GM12864 (cell line): ENCODE data around the gene FAM228A.

ENCODE experiments used
- DNase-seq: peaks from one replicate; pipeline ENCODE4 v3.0.0-alpha.2; 2011; ENCODE audit warnings: low read depth
- H3K4me3 ChIP-seq: 2 replicates; pipeline ENCODE4 v1.5.1; 2011; ENCODE audit warnings: mild to moderate bottlenecking, low read depth, low read length, control low read depth
- TF ChIP-seq, protein P1 (sequence below): IDR thresholded peaks from 2 replicates; pipeline ENCODE4 v1.5.1; 2011; ENCODE audit warnings: low read depth, mild to moderate bottlenecking, moderate library complexity, low read length, control low read depth, inconsistent platforms; ENCODE audit errors: missing control alignments

The FAM228A gene

DNA sequence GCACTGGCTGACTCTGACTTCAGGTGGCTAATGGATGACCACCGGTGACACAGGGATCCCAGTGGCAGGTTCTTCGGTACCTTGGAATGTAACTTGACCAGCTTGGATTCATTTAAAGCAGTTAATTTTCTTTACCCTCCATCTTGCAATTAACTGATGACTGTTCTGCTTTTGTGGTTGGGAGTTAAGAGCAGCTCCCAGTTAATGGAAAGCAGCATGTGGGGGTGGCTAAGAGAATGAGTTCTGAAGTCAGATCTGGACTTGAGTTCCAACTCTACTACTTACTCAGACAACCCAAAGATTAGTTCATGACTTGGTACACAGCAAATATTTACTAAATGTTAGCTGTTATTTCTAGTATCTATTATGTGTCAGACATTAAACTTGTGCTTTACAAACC lies 58.5 kb downstream of the FAM228A start:
- no peak overlapping the region for H3K4me3 ChIP-seq
- TF ChIP-seq, protein P1, sequence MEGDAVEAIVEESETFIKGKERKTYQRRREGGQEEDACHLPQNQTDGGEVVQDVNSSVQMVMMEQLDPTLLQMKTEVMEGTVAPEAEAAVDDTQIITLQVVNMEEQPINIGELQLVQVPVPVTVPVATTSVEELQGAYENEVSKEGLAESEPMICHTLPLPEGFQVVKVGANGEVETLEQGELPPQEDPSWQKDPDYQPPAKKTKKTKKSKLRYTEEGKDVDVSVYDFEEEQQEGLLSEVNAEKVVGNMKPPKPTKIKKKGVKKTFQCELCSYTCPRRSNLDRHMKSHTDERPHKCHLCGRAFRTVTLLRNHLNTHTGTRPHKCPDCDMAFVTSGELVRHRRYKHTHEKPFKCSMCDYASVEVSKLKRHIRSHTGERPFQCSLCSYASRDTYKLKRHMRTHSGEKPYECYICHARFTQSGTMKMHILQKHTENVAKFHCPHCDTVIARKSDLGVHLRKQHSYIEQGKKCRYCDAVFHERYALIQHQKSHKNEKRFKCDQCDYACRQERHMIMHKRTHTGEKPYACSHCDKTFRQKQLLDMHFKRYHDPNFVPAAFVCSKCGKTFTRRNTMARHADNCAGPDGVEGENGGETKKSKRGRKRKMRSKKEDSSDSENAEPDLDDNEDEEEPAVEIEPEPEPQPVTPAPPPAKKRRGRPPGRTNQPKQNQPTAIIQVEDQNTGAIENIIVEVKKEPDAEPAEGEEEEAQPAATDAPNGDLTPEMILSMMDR = no peak
- DNase-seq = no peak

DNA sequence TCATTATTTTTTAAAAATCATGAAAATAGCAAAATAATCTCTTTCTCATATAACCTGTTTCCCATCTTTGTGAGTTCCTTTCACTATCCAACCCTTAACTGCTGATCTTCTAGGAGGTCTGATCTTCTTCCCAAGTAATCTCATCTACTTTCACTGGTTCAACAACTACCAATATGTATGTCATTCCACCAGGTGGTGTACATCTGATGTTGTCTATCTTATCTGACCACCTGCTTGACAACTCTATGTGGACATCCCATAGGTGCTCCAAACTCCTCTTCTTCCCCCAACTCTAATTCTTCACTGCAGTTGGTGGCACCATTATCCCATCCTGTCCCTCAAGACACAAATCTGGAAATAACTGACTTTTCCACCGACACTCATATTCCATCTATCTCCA lies 62.5 kb downstream of the FAM228A start:
- no peak for DNase-seq
- H3K4me3 ChIP-seq = no peak overlapping the region
- TF ChIP-seq, protein P1 = no peak

DNA sequence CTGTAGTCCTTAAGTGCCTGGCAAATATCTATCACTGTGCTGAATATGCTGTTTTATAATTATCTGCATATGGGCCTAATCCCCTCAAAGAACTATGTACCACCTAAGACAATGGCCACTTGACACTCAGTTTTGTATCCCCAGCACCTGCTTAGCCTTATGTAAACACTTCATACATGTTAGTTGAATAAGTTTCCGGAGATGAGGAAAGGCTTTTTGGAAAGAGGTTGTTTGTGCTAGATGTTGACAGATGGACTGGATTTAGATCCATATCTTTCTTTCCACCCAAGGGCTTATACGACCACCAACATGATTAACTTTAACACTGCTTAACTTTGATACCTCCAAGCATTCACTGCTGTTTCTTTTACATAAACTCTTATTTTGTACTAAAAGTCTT lies 63.3 kb downstream of the FAM228A start:
- TF ChIP-seq, protein P1 = no peak
- H3K4me3 ChIP-seq = no peak overlapping the region
- no peak for DNase-seq

DNA sequence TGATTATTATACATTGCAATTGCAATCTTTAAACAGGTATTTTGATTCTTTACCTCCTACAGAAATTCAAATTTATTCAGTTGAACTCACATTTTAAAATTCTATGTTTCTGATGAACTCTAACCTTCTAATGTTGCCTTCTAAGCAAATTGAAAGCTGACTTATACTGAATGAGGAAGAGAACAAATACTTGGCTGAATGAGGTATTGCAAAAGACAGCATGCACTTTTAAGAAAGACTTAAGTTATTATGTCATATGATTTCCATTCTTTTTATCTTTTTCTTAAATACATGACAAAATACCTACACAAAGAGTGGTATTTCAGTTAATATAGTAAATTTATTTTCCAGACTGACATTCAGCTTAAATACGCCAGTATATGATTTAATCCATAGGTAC lies 64.7 kb downstream of the FAM228A start:
- H3K4me3 ChIP-seq = no peak overlapping the region
- TF ChIP-seq, protein P1 = no peak
- no peak for DNase-seq
